Measurements from ENCODE around the gene KRT81.
"Not testable (repeated sequence)": the region's sequence is repeated elsewhere in the genome, so short reads cannot be mapped to it uniquely, and the experiment has no call there.

The KRT81 gene

GRCh38 chr12:52252175-52252615 is 39.1 kb downstream of the KRT81 start:
- DNase-seq = not testable (repeated sequence)

GRCh38 chr12:52251367-52252051 is 39.8 kb downstream of the KRT81 start:
- DNase-seq = no peak

GRCh38 chr12:52250048-52250990 is 41.0 kb downstream of the KRT81 start:
- no peak for DNase-seq

GRCh38 chr12:52249511-52250047 is 41.8 kb downstream of the KRT81 start:
- no peak for DNase-seq

- DNase-seq = no peak
These were observed 42.5 kb downstream of the KRT81 start for GRCh38 chr12:52248541-52249461.

- DNase-seq = no peak
These were observed 43.5 kb downstream of the KRT81 start for GRCh38 chr12:52247622-52248540.

- no peak for DNase-seq
These were observed 44.4 kb downstream of the KRT81 start for GRCh38 chr12:52246720-52247621.

- no peak for DNase-seq
These were observed 45.3 kb downstream of the KRT81 start for GRCh38 chr12:52245962-52246569.

- no peak for DNase-seq
These were observed 45.9 kb downstream of the KRT81 start for GRCh38 chr12:52245259-52245961.

- DNase-seq = no peak
These were observed 46.7 kb downstream of the KRT81 start for GRCh38 chr12:52244615-52244994.

- peak; percentile 90 for DNase-seq
These were observed 47.3 kb downstream of the KRT81 start for GRCh38 chr12:52243856-52244614.

GRCh38 chr12:52243259-52243855 is 48.0 kb downstream of the KRT81 start:
- no peak for DNase-seq

- no peak for DNase-seq
These were observed 48.7 kb downstream of the KRT81 start for GRCh38 chr12:52242442-52243258.

- DNase-seq = no peak
These were observed 50.0 kb downstream of the KRT81 start for GRCh38 chr12:52241205-52241842.

- DNase-seq = not testable (repeated sequence)
These were observed 51.1 kb downstream of the KRT81 start for GRCh38 chr12:52240247-52240646.

- DNase-seq = no peak
These were observed 51.6 kb downstream of the KRT81 start for GRCh38 chr12:52239767-52240166.
